ENCODE results near the gene ZBTB38.

- TF ChIP-seq CTCF (IDR thresholded peaks at IDR 0.05) (peak; percentile 58), EZH2 (IDR thresholded peaks at IDR 0.05; ENCODE audit: borderline replicate concordance, insufficient read depth, low read depth, low read length, poor library complexity, severe bottlenecking) (no peak)
These were observed 7.3 kb upstream of the ZBTB38 start for GRCh38 chr3:141360888-141361598.

Data from B cell (primary cell).